ENCODE results near the gene HYCC1. TPM values are rescaled to one million over a fixed set of nuclear protein-coding genes. Genes with fewer than 3 reads are reported as not detected.
A peak's percentile ranks its signal among the peaks of the same experiment; 100 is the strongest.

HYCC1 gene
- total and polyA plus RNA-seq, 2 experiments from 2014 or later: 21.0 to 99.3 TPM

DNA sequence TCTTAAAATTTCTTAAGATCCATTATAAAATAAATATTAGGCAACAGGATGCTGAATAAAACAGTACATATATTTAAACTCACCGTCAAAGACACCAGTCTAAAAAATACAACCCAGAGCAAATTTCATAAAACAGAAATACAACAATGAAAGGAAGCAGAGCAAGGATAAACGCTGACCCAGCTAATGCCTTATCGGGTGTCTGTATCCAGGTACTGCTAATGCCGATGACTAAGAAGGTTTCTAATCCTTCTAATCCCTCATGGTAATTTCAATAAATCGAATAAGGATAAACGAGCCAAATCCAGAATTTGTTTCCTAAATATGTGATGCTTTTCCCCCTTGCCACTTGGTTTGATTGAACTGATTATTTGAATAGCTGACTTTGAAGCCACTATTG is 1.7 kb downstream of the HYCC1 start:
- Histone ChIP-seq H3K27ac (no peak overlapping the region), H3K36me3 (no peaks in the 10 kb centered on the region), H3K4me1 (ENCODE audit: low read depth) (peaks cover 7% of the 10 kb centered on the region), H3K27me3 (no peaks in the 10 kb centered on the region), H3K9me3 (ENCODE audit: low read depth) (no peaks in the 10 kb centered on the region), H3K4me3 (peak overlapping the region; percentile 93)
- TF ChIP-seq, protein P1, sequence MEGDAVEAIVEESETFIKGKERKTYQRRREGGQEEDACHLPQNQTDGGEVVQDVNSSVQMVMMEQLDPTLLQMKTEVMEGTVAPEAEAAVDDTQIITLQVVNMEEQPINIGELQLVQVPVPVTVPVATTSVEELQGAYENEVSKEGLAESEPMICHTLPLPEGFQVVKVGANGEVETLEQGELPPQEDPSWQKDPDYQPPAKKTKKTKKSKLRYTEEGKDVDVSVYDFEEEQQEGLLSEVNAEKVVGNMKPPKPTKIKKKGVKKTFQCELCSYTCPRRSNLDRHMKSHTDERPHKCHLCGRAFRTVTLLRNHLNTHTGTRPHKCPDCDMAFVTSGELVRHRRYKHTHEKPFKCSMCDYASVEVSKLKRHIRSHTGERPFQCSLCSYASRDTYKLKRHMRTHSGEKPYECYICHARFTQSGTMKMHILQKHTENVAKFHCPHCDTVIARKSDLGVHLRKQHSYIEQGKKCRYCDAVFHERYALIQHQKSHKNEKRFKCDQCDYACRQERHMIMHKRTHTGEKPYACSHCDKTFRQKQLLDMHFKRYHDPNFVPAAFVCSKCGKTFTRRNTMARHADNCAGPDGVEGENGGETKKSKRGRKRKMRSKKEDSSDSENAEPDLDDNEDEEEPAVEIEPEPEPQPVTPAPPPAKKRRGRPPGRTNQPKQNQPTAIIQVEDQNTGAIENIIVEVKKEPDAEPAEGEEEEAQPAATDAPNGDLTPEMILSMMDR (IDR thresholded peaks at IDR 0.05; ENCODE audit: low read depth, low read length): no peak
- DNase-seq (ENCODE audit: low read depth in 1 of 2, low spot score in 1 of 2): no peak

DNA sequence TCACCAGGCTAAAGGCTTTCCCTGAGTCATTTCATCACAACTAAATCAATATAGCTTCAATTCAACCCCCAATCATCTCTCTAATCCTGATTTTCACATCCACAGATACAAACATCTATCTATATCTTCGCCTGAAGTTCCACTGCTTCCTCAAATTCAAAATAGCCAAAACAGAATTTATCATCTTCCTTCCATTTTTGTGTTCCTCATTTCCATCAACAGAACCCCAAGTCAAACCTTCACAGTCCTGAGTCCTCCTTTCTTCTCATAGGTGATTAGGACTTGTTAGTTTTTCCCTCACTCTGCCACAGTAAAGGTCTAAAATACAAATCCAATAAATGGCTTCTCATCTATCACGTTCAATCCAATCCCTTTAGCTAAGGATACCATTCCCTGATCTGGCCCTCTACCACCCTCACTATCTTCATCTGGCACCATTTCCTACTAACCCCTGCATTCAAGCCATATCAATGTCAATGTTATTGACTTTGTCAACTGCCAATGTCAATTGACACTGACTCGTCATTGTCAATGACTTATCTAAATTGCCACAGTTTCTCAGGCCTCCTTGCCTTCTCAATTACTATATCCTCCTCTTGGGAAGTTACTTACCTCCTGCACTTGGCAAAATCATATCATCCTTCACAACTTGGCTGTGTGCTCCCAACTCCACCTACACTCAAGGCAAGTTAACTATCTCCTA is 2.6 kb downstream of the HYCC1 start:
- no peaks in the 10 kb centered on the region for H3K36me3 ChIP-seq
- TF ChIP-seq, protein P1 (IDR thresholded peaks at IDR 0.05; ENCODE audit: low read depth, low read length): no peak
- no peaks in the 10 kb centered on the region for H3K9me3 ChIP-seq (ENCODE audit: low read depth)
- no peaks in the 10 kb centered on the region for H3K27me3 ChIP-seq
- peaks cover 7% of the 10 kb centered on the region for H3K4me1 ChIP-seq (ENCODE audit: low read depth)
- H3K27ac ChIP-seq: no peak overlapping the region
- no peak for DNase-seq (ENCODE audit: low read depth in 1 of 2, low spot score in 1 of 2)
- H3K4me3 ChIP-seq: no peak overlapping the region

DNA sequence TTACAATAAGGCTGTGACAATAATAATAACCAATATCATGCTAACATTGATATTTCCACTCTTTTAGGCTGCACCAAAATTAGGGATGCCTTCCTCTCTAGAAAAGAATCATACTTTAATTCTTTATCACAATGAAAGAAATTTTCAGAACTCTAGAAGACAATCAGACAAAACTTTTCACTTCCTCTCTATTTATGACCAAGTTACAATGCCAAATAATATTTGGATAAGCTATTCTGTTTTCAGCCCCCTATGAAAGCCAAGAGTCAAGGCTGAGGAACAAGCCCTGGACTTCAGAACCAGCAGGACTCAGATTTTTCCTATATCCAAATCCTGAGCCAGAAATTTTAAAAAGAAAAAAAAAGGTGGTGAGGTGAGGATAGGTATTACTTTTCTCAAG is 4.6 kb downstream of the HYCC1 start:
- Histone ChIP-seq H3K4me3 (no peak overlapping the region), H3K9me3 (ENCODE audit: low read depth) (no peaks in the 10 kb centered on the region), H3K4me1 (ENCODE audit: low read depth) (peaks cover 7% of the 10 kb centered on the region), H3K27me3 (no peaks in the 10 kb centered on the region), H3K36me3 (no peaks in the 10 kb centered on the region), H3K27ac (no peak overlapping the region)
- TF ChIP-seq, protein P1 (IDR thresholded peaks at IDR 0.05; ENCODE audit: low read depth, low read length): no peak
- DNase-seq (ENCODE audit: low read depth in 1 of 2, low spot score in 1 of 2): no peak

DNA sequence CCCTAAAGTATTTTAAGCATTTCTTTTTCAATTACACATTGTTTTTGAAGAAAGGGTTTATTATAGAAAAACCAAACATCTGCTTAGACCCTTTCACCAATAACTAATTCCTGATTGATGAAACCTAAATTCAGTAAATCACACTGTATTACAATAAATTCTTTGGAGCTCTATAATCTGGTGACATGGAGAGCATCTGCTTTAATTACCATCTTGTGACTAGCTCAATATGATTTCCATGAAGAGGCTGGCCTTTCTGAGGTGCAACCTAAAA is 9.7 kb downstream of the HYCC1 start:
- H3K27me3 ChIP-seq: no peaks in the 10 kb centered on the region
- H3K27ac ChIP-seq: no peak overlapping the region
- DNase-seq (ENCODE audit: low read depth in 1 of 2, low spot score in 1 of 2): no peak
- no peaks in the 10 kb centered on the region for H3K4me1 ChIP-seq (ENCODE audit: low read depth)
- no peak overlapping the region for H3K4me3 ChIP-seq
- H3K36me3 ChIP-seq: no peaks in the 10 kb centered on the region
- no peaks in the 10 kb centered on the region for H3K9me3 ChIP-seq (ENCODE audit: low read depth)
- TF ChIP-seq, protein P1 (IDR thresholded peaks at IDR 0.05; ENCODE audit: low read depth, low read length): no peak

DNA sequence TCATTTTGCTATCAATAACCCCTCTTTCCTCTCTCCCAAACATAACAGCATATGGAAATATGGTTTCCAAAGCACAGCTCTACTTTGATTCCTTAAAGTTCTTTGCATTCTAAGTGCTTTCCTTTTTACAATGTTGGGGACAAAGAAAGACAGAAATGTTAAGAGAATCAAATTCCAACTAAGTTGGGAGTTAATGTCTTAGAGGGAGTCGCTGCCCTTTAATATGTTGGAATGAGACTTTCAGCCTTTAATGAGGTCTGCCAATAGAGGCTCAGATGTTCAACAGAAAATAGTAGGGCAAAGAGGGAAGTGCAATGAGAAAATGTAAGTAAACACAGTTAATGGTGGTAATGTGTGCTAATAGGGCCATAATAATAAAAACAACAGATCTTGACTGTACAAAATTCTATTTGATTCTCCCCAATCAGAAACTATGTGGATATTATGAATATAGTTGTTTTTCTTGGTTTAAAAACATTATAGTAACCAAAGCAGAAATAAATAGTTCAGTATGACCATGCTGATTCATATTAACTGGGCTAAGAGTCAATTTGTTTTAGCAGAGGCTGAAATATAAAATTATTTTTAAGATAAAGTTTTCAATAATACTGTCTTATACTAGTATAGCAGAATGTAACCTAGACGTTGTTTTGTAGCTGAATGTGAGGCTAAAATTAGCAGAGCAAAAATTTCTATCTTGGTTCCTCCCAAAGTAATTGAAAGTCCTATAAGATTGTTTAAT is 10.3 kb downstream of the HYCC1 start:
- Histone ChIP-seq H3K4me3 (no peak overlapping the region), H3K27ac (no peak overlapping the region), H3K36me3 (no peaks in the 10 kb centered on the region), H3K27me3 (no peaks in the 10 kb centered on the region), H3K9me3 (ENCODE audit: low read depth) (no peaks in the 10 kb centered on the region), H3K4me1 (ENCODE audit: low read depth) (no peaks in the 10 kb centered on the region)
- TF ChIP-seq, protein P1 (IDR thresholded peaks at IDR 0.05; ENCODE audit: low read depth, low read length): no peak
- DNase-seq (ENCODE audit: low read depth in 1 of 2, low spot score in 1 of 2): no peak

Data from cardiac muscle cell (in vitro differentiated cells and primary cell).